BLaER1 treated with 17β-estradiol and CSF1 and Interleukin-3, amounts not matched to agents 10 nM and 100 nM (cell line): ENCODE data around the gene CLCN1.

Experiments used
- H3K27ac ChIP-seq, 11 experiments: shearing (Covaris generic); formaldehyde crosslinking; 2 replicates each; pipeline ENCODE4 v1.8.1; 2022
- H3K27me3 ChIP-seq, 11 experiments: shearing (Covaris generic); formaldehyde crosslinking; 2 replicates each; pipeline ENCODE4 v1.8.1; 2022
- H3K36me3 ChIP-seq, 11 experiments: shearing (Covaris generic); formaldehyde crosslinking; 2 replicates each; pipeline ENCODE4 v1.8.1; 2022
- H3K4me1 ChIP-seq, 10 experiments: shearing (Covaris generic); formaldehyde crosslinking; 2 replicates each; pipeline ENCODE4 v1.8.1; 2022
- H3K4me2 ChIP-seq, 11 experiments: shearing (Covaris generic); formaldehyde crosslinking; 2 replicates each; pipeline ENCODE4 v1.8.1; 2022
- H3K4me3 ChIP-seq, 10 experiments: shearing (Covaris generic); formaldehyde crosslinking; 2 replicates each; pipeline ENCODE4 v1.8.1; 2022
- H3K9ac ChIP-seq, 11 experiments: shearing (Covaris generic); formaldehyde crosslinking; 2 replicates each; pipeline ENCODE4 v1.8.1; 2022
- H3K9me3 ChIP-seq, 11 experiments: shearing (Covaris generic); formaldehyde crosslinking; replicated peaks in 1 of 11; 2 replicates each; pipeline ENCODE4 v1.8.1; 2022
- H4K20me1 ChIP-seq, 11 experiments: shearing (Covaris generic); formaldehyde crosslinking; 2 replicates each; pipeline ENCODE4 v1.8.1; 2022
- Cebpa-rat ChIP-seq, 11 experiments: shearing (Covaris generic); IDR thresholded peaks; 2 replicates each; pipeline ENCODE4 v1.8.1; 2022

CLCN1 gene

DNA sequence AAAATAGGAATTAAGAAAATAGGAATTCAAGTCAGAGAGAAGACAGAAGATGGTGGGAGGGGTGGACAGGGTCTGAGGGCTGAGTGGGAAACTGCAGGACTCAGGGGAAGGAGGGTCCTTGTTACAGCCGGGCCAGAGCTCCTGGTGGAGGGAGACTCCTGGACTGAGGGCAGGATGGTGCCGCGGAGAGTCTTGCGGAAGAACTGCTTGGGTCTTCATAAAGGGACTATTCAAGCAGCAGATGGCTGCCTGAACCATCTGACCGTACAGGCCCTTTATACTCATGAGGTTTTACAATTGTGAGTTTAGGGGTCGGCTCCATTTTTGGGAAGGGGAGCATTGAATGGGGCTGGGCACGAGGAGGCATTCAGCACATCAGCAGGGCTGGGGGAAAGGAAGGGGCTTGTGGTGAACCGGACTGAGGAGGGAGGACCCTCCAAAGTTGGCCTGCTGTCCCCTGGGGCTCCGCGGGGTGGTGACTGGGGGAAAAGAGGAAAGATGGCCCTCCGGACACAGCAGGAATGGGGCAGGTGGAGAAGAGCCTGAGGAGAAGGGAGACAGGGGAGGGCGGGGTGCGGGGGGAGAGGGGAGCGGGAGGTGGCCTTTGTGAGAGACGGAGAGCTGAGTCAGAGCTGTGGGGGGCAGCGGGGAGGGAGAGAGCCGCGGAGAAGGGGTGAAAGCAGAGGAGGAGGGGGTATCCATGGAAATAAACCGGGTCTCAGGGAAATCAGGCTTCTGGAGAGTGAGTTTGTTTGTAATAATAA lies 45.1 kb downstream of the CLCN1 start:
- Histone ChIP-seq H3K9me3 (no peaks in the 10 kb centered on the region), H3K9ac (no peak overlapping the region), H3K4me2 (0 out of 22 replicates have a peak overlapping the region, but pooled peaks of 2 of the 11 experiments have one; percentile 92 to 94), H3K4me3 (no peak overlapping the region; a peak in 1 of 20 replicates), H3K27ac (no peak overlapping the region), H3K36me3 (peaks cover 0 to 10% (median 0%) of the 10 kb centered on the region in 11 experiments; a peak in 3 of 22 replicates), H3K27me3 (peaks cover 61 to 84% (median 82%) of the 10 kb centered on the region in 11 experiments), H4K20me1 (peaks cover 0 to 14% (median 0%) of the 10 kb centered on the region in 11 experiments; a peak in 5 of 22 replicates), H3K4me1 (peaks cover 0 to 19% (median 12%) of the 10 kb centered on the region in 10 experiments; a peak in 16 of 20 replicates)
- no peak for TF ChIP-seq Cebpa-rat (IDR thresholded peaks at IDR 0.05)

DNA sequence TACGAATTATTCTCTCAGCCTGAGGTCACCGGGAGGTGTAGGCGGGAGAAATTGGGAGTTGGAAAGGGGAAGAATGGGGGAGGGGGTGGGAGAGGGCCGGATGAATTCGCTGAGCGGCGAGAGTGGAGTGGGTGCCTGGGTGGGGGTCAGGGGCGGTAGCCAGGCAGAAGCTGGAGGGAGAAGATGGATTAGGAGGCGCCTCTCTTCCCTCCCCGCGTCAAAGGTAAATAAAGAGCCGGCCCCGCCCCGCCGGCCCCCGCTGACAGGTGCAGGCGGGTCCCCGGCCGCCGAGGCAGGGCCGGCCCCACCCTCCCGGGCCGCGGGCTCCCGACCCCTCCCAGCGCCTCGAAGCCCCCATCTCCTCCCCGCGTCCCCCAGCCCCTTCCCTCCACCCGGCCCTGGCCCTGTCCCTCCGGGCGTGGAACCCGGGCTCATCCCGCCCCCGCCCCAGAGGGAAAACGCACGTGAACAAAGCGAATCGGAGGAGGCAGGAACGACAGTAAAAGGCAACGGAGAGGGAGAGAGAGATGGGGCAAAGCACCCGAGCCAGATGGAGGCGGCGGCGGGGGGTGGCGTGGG lies 45.7 kb downstream of the CLCN1 start:
- peak overlapping the region in 5 of 11 experiments; percentile 63 to 77 (median 69); a peak in 5 of 22 replicates for H3K9ac ChIP-seq
- H3K27me3 ChIP-seq: peaks cover 61 to 84% (median 82%) of the 10 kb centered on the region in 11 experiments
- peaks cover 0 to 19% (median 12%) of the 10 kb centered on the region in 10 experiments; a peak in 16 of 20 replicates for H3K4me1 ChIP-seq
- H3K27ac ChIP-seq: no peak overlapping the region
- peak overlapping the region; percentile 91 to 98 (median 95) for H3K4me2 ChIP-seq
- peak overlapping the region; percentile 59 to 78 (median 68) for H3K4me3 ChIP-seq
- peaks cover 0 to 14% (median 0%) of the 10 kb centered on the region in 11 experiments; a peak in 5 of 22 replicates for H4K20me1 ChIP-seq
- no peak for TF ChIP-seq Cebpa-rat (IDR thresholded peaks at IDR 0.05)
- no peaks in the 10 kb centered on the region for H3K9me3 ChIP-seq
- H3K36me3 ChIP-seq: peaks cover 0 to 6% (median 0%) of the 10 kb centered on the region in 11 experiments; a peak in 2 of 22 replicates

DNA sequence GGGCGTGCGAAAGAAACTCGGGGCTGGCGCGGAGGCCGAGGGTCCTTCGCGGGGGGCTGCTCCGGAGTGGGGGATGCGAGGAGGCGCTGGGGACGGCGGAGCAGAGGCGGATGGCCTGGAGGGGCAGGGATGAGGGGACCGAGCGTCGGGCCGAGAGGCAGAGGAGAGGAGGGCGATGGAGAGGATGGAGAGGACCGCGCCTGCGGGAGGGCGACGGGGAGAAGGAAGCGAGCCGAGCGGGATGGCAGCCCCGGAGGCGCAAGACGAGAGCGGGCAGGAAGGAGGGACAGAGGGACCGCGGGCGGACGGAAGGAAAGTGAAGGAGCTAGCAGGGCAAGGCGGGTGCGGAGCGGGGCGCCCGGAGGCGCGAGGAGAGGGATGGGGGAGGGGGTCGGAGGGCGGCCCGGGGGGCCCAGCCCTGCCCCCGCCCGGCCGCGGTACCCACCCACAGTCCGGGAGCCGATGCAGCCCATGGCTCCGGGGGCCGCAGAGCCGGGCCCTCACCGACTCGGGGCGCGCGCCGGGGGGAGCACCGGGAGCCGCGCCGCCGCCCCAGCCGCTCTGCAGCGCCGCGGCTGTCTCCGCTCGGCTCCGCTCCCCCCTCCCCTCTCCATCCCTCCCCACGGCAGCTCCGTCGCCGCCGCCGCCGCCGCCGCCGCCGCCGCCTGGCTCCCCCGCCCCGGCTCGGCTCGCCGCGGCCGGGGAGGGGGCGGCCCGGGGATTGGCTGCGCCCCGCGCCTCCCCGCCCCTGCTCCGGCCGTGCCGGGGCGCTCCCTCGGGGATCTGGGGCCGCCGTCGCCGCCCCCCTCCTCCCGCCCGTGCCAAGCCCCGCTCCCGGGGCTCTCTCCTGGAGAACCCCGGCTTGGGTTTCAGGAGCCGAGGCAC lies 46.5 kb downstream of the CLCN1 start, which contains the start of gene FAM131B:
Gene FAM131B (minus strand): TSS at position 583 of the 885 bp plus-strand sequence. CDS start 110 bp downstream, at position 473.
- Histone ChIP-seq H4K20me1 (peaks cover 0 to 14% (median 0%) of the 10 kb centered on the region in 11 experiments; a peak in 5 of 22 replicates), H3K36me3 (0 out of 22 replicates have a peak, but pooled peaks cover 0 to 3% (median 0%) of the 10 kb centered on the region in 11 experiments), H3K4me1 (peaks cover 0 to 19% (median 12%) of the 10 kb centered on the region in 10 experiments; a peak in 16 of 20 replicates), H3K27me3 (peaks cover 61 to 84% (median 82%) of the 10 kb centered on the region in 11 experiments), H3K27ac (peak within 1 kb of the TSS in 4 of 11 experiments; percentile 4 to 57 (median 32); a peak in 6 of 22 replicates), H3K4me2 (peak within 1 kb of the TSS; percentile 91 to 98 (median 95)), H3K9ac (peak within 1 kb of the TSS; percentile 38 to 77 (median 64); a peak in 21 of 22 replicates), H3K9me3 (no peaks in the 10 kb centered on the region), H3K4me3 (peak within 1 kb of the TSS; percentile 59 to 78 (median 68))
- no peak for TF ChIP-seq Cebpa-rat (IDR thresholded peaks at IDR 0.05)

DNA sequence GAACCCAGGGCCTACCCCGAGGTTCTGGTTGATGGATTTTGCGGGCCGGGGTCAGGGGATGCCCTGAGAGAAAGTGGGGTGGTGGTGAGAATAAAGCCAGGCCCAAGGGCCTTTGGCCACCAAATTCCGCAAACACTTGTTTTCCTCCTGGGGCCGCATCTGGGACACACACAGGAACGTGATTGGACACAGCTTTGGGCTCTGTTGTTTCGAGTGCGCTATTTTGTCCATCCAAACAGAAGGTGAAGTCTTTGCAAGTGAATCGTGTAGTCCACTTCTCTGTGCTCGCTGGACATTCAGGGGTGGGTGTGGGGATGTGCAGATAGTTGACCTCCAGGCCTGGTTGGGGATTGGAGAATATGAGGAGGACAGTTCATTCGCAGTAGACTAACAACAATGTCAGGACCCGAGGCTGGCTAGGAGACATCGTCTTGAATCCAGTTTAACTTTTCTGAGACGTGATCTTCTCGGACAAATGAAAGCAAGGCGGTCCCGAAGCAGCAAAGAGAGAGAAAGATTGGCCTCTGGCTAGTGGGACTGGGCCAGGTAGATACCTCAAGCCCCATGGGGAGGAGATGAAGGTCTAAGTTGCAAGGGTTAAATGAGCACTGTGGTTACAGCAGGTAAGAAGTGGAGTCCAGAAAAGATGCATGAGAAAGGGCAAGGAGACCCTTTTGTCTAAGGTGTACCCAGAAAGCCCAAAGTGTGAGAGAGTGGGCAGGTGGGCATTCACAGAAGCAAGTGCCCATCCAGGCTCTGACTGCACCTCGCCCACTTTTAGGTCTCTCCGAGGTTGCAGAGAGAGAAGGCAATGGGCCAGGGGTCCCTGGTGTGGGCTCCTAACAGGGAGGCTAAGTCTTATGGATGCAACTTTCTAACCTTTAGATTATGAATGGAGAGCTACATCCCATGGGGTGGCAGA lies 47.4 kb downstream of the CLCN1 start:
- TF ChIP-seq Cebpa-rat (IDR thresholded peaks at IDR 0.05): no peak
- peaks cover 61 to 77% (median 75%) of the 10 kb centered on the region in 11 experiments for H3K27me3 ChIP-seq
- peak overlapping the region; percentile 59 to 78 (median 68) for H3K4me3 ChIP-seq
- H4K20me1 ChIP-seq: peaks cover 0 to 14% (median 0%) of the 10 kb centered on the region in 11 experiments; a peak in 5 of 22 replicates
- H3K36me3 ChIP-seq: 0 out of 22 replicates have a peak, but pooled peaks cover 0 to 3% (median 0%) of the 10 kb centered on the region in 11 experiments
- H3K27ac ChIP-seq: peak overlapping the region in 2 of 11 experiments; percentile 27 to 57; a peak in 1 of 22 replicates
- peaks cover 0 to 22% (median 11%) of the 10 kb centered on the region in 10 experiments; a peak in 17 of 20 replicates for H3K4me1 ChIP-seq
- peak overlapping the region; percentile 38 to 77 (median 64); a peak in 21 of 22 replicates for H3K9ac ChIP-seq
- no peaks in the 10 kb centered on the region for H3K9me3 ChIP-seq
- H3K4me2 ChIP-seq: peak overlapping the region; percentile 91 to 98 (median 95)

- Histone ChIP-seq H3K27me3 (peaks cover 23 to 30% (median 28%) of the 10 kb centered on the region in 11 experiments), H3K4me1 (peaks cover 8 to 32% (median 19%) of the 10 kb centered on the region in 10 experiments), H3K9ac (no peak overlapping the region), H3K4me3 (no peak overlapping the region), H3K9me3 (no peaks in the 10 kb centered on the region), H3K27ac (no peak overlapping the region), H3K4me2 (no peak overlapping the region), H3K36me3 (no peaks in the 10 kb centered on the region), H4K20me1 (peaks cover 0 to 10% (median 0%) of the 10 kb centered on the region in 11 experiments; a peak in 4 of 22 replicates)
- no peak for TF ChIP-seq Cebpa-rat (IDR thresholded peaks at IDR 0.05)
These were observed 52.1 kb downstream of the CLCN1 start for GRCh38 chr7:143367972-143368371.

DNA sequence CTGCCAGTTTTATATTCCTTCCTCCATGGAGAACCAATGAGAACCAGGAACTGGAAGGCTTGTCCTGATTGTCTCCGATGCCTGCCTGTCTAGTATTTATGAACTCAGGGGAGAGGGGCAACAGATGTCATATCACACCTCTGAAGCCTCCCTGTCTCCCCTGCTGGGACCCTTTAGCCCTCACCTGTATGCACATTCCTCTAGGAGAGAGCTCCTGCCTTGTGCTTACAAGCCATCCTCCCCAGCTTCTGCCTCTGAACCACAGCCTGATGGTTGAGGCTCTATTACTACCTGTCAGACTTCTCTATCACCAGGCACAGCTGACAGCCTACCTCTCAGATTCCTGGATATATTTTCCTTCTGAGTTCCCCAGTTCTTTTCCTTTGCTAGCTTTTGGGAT lies 52.5 kb downstream of the CLCN1 start:
- Histone ChIP-seq H4K20me1 (peaks cover 0 to 6% (median 0%) of the 10 kb centered on the region in 11 experiments; a peak in 3 of 22 replicates), H3K36me3 (no peaks in the 10 kb centered on the region), H3K9ac (no peak overlapping the region), H3K9me3 (no peaks in the 10 kb centered on the region), H3K27me3 (peaks cover 19 to 26% (median 24%) of the 10 kb centered on the region in 11 experiments), H3K4me3 (no peak overlapping the region), H3K4me1 (peaks cover 8 to 33% (median 22%) of the 10 kb centered on the region in 10 experiments), H3K4me2 (no peak overlapping the region), H3K27ac (no peak overlapping the region)
- no peak for TF ChIP-seq Cebpa-rat (IDR thresholded peaks at IDR 0.05)
